ENCODE measurements around the gene KRT16.
"Not testable (repeated sequence)": the region's sequence is repeated elsewhere in the genome, so short reads cannot be mapped to it uniquely, and the experiment has no call there.

GRCh38 chr17:41606930-41607329 is 5.6 kb downstream of the KRT16 start:
- TF ChIP-seq POLR2A (IDR thresholded peaks at IDR 0.05; ENCODE audit: low read length); GATA1 (IDR thresholded peaks at IDR 0.05; ENCODE audit: low read depth, low read length): not testable (repeated sequence)

All from erythroblast (primary cell).